ENCODE data around the gene C14orf180. TPM values are rescaled to one million over a fixed set of nuclear protein-coding genes. Genes with fewer than 3 reads are reported as not detected.
A peak's percentile ranks its signal among the peaks of the same experiment; 100 is the strongest.

The C14orf180 gene
- total RNA-seq, 3 donors from 2014 or later, result 0.19 to 0.61 (median 0.54) TPM

DNA sequence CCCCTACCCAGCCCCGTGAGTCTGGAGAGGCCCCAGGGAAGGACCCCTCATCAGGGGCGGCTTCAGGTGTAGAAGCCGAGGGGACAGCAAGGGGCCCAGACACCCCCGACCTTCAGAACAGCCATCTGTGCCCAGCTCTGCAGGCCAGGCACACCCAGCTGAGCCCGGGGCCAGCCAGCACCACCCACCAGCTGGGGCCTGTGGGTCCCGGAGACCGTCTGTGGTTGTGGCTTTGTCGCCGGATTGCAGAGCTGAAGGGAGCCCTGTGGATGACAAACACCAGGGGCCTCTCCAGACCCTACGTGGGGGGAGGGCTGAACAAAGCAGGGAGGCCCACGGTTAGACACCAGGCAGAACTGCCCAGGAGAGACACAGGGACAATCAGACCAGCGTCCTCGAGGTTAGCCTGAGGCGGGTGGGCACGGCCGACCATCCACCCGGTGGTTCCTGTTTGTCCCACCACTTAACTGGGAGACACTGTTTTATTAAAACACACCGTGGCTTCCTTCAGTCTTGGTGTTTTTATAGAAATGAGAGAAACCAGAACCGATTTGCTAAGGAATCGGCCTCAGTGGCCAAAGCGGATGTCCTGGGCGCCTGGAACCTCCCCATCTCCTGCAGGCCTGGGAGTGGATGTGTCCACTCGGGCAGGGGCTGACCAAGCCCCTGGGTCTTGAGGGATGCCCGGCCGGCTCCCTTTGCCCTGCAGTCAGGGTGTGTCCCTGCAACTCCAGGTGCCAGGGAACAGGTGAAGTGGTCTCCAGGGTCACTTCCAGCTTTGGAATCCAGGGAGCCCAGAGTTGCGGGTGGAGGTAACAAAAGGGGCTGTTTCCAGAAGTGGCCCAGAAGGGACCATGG, 10.0 kb downstream of the C14orf180 start:
- Histone ChIP-seq H3K9me3 (no peaks in the 10 kb centered on the region), H3K4me1 (ENCODE audit: low read depth) (no peaks in the 10 kb centered on the region), H3K4me3 (no peak overlapping the region), H3K36me3 (ENCODE audit: low read depth) (no peaks in the 10 kb centered on the region)
- intact Hi-C loops (cut with DNase I, micrococcal nuclease), result no loop called here
- TF ChIP-seq, protein P1, sequence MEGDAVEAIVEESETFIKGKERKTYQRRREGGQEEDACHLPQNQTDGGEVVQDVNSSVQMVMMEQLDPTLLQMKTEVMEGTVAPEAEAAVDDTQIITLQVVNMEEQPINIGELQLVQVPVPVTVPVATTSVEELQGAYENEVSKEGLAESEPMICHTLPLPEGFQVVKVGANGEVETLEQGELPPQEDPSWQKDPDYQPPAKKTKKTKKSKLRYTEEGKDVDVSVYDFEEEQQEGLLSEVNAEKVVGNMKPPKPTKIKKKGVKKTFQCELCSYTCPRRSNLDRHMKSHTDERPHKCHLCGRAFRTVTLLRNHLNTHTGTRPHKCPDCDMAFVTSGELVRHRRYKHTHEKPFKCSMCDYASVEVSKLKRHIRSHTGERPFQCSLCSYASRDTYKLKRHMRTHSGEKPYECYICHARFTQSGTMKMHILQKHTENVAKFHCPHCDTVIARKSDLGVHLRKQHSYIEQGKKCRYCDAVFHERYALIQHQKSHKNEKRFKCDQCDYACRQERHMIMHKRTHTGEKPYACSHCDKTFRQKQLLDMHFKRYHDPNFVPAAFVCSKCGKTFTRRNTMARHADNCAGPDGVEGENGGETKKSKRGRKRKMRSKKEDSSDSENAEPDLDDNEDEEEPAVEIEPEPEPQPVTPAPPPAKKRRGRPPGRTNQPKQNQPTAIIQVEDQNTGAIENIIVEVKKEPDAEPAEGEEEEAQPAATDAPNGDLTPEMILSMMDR (IDR thresholded peaks at IDR 0.05), result no peak
- ATAC-seq, result no peak
- no peak for DNase-seq

DNA sequence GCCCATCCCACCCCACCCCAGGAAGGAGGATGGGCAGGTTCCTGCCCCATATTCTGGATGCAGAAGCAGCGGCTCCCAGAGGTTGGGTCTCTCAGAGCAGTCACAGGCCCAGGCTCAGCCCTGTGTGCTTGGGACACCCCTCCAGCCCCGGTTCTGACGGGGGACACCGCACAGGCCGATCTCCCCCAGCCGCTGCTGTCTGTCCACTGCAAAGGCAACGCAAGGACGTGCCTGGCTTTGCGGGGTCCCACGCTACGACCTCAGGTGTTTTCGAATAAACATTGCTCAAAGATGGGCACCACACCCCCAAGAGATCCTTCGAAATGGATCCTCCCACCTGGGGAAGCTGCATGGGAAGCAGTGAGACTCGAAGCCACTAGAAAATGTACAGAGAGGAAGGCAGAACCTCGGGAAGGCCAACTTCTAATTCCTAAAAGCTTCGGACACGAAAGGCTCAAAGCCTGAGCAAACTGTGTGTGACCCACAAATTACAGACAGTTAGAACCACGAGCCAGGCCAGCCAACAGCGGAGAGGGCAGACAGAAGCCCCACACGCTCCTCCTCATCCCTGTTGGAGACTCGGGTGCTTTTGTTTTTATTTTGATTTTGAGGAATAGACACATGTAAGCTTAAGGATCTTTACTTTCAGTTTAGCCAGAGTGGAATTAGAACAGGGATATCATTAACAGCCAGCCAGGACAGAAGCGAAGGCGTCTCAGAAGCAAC, 10.8 kb downstream of the C14orf180 start:
- Histone ChIP-seq H3K4me1 (ENCODE audit: low read depth) (no peaks in the 10 kb centered on the region), H3K36me3 (ENCODE audit: low read depth) (no peaks in the 10 kb centered on the region), H3K4me3 (no peak overlapping the region), H3K9me3 (no peaks in the 10 kb centered on the region)
- ATAC-seq (no peak), DNase-seq (no peak)
- TF ChIP-seq, protein P1 (IDR thresholded peaks at IDR 0.05), result no peak
- intact Hi-C loops (cut with DNase I, micrococcal nuclease), result no loop called here

DNA sequence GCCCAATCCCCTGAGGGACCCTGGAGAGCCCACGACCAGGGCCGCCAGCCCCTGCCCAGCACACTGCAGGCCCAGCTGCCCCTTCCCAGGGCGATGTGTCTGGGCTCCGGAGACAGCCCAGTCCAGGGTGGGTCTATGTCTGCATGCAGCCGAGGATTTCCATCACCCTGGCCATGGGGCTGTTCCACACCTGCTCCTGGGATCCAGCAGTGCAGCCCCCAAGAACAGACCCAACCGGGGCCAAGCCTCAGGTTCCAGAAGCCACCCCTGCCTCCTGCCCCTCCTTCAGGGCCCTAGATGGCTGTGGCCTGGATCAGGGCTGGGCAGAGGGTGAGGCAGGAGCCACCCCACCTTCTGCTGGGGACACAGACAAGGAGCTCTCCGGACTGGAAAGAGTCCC, 11.5 kb downstream of the C14orf180 start:
- DNase-seq, result no peak

DNA sequence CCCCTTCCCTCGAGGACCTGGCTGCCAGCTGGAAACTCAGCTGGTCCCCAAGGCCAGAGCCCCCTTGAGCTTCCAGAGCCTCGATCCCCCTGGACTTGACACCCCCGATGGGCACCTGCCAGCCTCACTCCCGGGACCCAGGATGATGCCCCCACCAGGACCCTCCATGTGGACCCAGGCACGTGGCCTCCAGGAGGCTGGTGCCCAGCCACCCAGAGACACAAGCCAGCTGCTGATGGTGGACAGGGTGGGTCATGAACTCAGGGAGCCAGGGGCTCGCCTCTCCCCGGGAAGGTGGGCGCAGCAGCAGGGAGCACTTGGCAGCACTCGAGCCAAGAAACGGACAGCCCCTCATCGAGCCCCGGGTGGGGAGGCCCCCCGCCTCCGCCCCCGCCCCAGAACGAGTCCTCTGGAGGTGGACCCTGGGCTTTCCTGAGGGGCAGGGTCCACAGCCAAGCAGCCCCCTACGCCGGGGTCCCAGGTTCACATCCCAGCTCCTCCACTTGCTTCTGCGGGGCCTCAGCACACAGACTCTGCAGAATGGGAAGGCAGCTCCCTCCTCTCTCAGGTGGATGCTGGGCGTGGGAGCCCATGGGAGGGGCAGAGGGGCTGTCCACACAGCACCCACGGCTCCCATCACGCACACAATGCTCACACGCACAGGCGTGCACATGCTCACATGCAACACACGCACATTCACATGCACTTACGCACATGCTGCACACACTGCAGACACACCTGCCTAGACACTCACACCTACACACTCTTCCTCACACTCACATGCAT, 12.1 kb downstream of the C14orf180 start:
- H3K4me1 ChIP-seq (ENCODE audit: low read depth), result no peaks in the 10 kb centered on the region
- TF ChIP-seq, protein P1 (IDR thresholded peaks at IDR 0.05), result no peak
- no peaks in the 10 kb centered on the region for H3K36me3 ChIP-seq (ENCODE audit: low read depth)
- no peak overlapping the region for H3K4me3 ChIP-seq
- intact Hi-C loops (cut with DNase I, micrococcal nuclease), result no loop called here
- DNase-seq (peak in 1 of 3 donors; percentile 35), ATAC-seq (no peak)
- no peaks in the 10 kb centered on the region for H3K9me3 ChIP-seq

More for the DNA sequence above, 11.5 kb downstream of the C14orf180 start:
- no peak for ATAC-seq
- intact Hi-C loops (cut with DNase I, micrococcal nuclease), result no loop called here
- no peaks in the 10 kb centered on the region for H3K9me3 ChIP-seq
- H3K36me3 ChIP-seq (ENCODE audit: low read depth), result no peaks in the 10 kb centered on the region
- H3K4me3 ChIP-seq, result no peak overlapping the region
- H3K4me1 ChIP-seq (ENCODE audit: low read depth), result no peaks in the 10 kb centered on the region
- TF ChIP-seq, protein P1 (IDR thresholded peaks at IDR 0.05), result no peak

DNA sequence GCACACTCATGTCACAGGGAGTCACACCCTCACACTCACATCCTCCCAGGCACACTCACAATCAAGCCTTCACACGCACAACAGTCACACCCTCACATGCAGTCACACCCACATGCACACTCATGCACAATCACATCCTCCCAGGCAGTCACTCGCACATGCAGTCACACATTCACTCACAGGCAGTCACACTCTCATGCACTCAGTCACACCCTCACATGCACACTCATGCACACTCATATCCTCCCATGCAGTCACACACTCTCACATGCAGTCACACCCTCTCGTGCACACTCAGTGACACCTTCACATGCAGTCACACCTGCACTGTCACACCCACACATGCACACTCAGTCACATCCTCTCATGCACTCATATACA, 12.7 kb downstream of the C14orf180 start:
- intact Hi-C loops (cut with DNase I, micrococcal nuclease), result no loop called here
- TF ChIP-seq, protein P1 (IDR thresholded peaks at IDR 0.05), result no peak
- Histone ChIP-seq H3K36me3 (ENCODE audit: low read depth) (no peaks in the 10 kb centered on the region), H3K4me3 (no peak overlapping the region), H3K9me3 (no peaks in the 10 kb centered on the region), H3K4me1 (ENCODE audit: low read depth) (no peaks in the 10 kb centered on the region)
- peak in 1 of 3 donors; percentile 4 for DNase-seq
- no peak for ATAC-seq

All from mucosa of descending colon (tissue), 3 donors.